Measurements from ENCODE around the gene ZNF454. TPM values are rescaled to one million over a fixed set of nuclear protein-coding genes. Genes with fewer than 3 reads are reported as not detected.

Gene ZNF454
- total and polyA plus RNA-seq, 8 donors, result 0.45 to 46.7 (median 0.87) TPM; not detected in 1

DNA sequence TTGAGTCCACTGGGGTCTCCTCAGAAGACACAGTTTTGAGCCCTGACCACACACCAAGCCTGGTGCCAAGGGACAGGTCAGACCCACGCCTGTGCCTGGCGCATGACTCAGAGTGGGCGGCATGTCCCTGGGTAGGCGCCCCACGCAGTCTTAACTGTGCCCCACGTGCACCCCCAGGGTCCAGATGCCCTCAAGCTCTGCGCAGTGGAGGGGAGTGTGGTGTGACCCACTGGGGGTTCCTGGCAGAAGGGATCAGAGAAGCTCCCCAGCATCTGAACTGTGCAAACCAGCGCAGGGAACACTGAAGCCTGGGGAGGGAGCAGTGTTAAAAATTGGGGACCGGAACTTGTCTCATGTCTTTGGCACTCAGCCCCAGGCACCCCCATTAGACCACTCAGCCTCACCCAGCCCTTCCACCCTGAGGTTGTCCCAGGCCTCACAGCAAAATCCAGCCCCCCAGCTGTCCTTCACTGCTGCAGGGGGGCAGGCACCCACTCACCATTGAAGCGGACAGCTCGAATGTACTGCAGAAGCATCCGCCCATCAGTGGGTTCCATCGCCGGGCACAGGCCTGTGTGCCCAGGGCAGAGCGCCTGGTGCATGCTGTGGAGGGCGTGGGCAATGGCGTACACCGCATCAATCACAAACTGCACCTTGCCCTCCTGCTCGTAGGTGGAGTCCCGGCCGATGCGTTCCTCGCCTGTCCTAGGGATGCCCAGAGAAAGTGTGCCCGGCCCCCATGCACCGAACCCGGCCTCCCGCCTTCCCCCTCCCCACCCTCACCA, 47.6 kb downstream of the ZNF454 start:
- H3K27me3 ChIP-seq, result peaks cover 0 to 22% (median 0%) of the 10 kb centered on the region in 3 donors
- no peaks in the 10 kb centered on the region for H3K4me1 ChIP-seq
- no peak for DNase-seq
- H3K36me3 ChIP-seq, result no peaks in the 10 kb centered on the region
- 87 to 94% (median 92%) methylated on average over 16 to 27 of the region's 27 CpGs for WGBS, 5 donors
- H3K9me3 ChIP-seq, result peaks cover 14 to 91% (median 79%) of the 10 kb centered on the region in 4 donors
- H3K4me3 ChIP-seq, result no peak overlapping the region
- TF ChIP-seq CTCF (IDR thresholded peaks at IDR 0.05), result no peak
- TF ChIP-seq POLR2AphosphoS5 (IDR thresholded peaks at IDR 0.05), result no peak
- TF ChIP-seq EP300 (IDR thresholded peaks at IDR 0.05), result no peak
- TF ChIP-seq POLR2A (IDR thresholded peaks at IDR 0.05), result no peak
- intact Hi-C loops (cut with DNase I; ENCODE audit: low total_unique reads), result no loop called here
- no peak overlapping the region for H3K27ac ChIP-seq

- TF ChIP-seq POLR2A (IDR thresholded peaks at IDR 0.05) (no peak), EP300 (IDR thresholded peaks at IDR 0.05) (no peak), POLR2AphosphoS5 (IDR thresholded peaks at IDR 0.05) (no peak), CTCF (IDR thresholded peaks at IDR 0.05) (no peak)
- Histone ChIP-seq H3K36me3 (no peaks in the 10 kb centered on the region), H3K4me3 (no peak overlapping the region), H3K27me3 (peaks cover 0 to 29% (median 5%) of the 10 kb centered on the region in 3 donors), H3K9me3 (peaks cover 7 to 88% (median 79%) of the 10 kb centered on the region in 4 donors), H3K27ac (no peak overlapping the region), H3K4me1 (no peaks in the 10 kb centered on the region)
- intact Hi-C loops (cut with DNase I; ENCODE audit: low total_unique reads), result no loop called here
- no peak for DNase-seq
- whole genome bisulfite sequencing, 5 donors, result 85 to 93% (median 89%) methylated on average over 3 to 7 of the region's 7 CpGs
Measured at GRCh38 chr5:178989311-178989710, 48.3 kb downstream of the ZNF454 start.

- Histone ChIP-seq H3K27ac (no peak overlapping the region), H3K36me3 (no peaks in the 10 kb centered on the region), H3K4me3 (no peak overlapping the region), H3K9me3 (peaks cover 0 to 82% (median 74%) of the 10 kb centered on the region in 4 donors), H3K4me1 (peaks cover 0 to 6% (median 2%) of the 10 kb centered on the region in 4 donors), H3K27me3 (peaks cover 0 to 41% (median 16%) of the 10 kb centered on the region in 3 donors)
- DNase-seq, result no peak
- 83 to 93% (median 87%) methylated on average over 11 to 12 of the region's 12 CpGs for WGBS, 5 donors
- no peak for TF ChIP-seq POLR2A (IDR thresholded peaks at IDR 0.05)
- intact Hi-C loops (cut with DNase I; ENCODE audit: low total_unique reads), result no loop called here
Measured at GRCh38 chr5:178990491-178990890, 49.5 kb downstream of the ZNF454 start.

GRCh38 chr5:178991190-178992145, 50.5 kb downstream of the ZNF454 start:
- H3K9me3 ChIP-seq, result peaks cover 0 to 73% (median 67%) of the 10 kb centered on the region in 4 donors

More at GRCh38 chr5:178991190-178992145, 50.5 kb downstream of the ZNF454 start:
- TF ChIP-seq CTCF (IDR thresholded peaks at IDR 0.05), result no peak
- TF ChIP-seq POLR2AphosphoS5 (IDR thresholded peaks at IDR 0.05), result no peak
- no peak for TF ChIP-seq POLR2A (IDR thresholded peaks at IDR 0.05)
- TF ChIP-seq EP300 (IDR thresholded peaks at IDR 0.05), result no peak
- Histone ChIP-seq H3K4me3 (no peak overlapping the region), H3K27ac (no peak overlapping the region), H3K4me1 (peaks cover 0 to 6% (median 2%) of the 10 kb centered on the region in 4 donors), H3K36me3 (no peaks in the 10 kb centered on the region), H3K27me3 (peaks cover 0 to 51% (median 24%) of the 10 kb centered on the region in 3 donors)
- WGBS, 5 donors, result 88 to 96% (median 91%) methylated on average over 13 to 28 of the region's 28 CpGs
- DNase-seq, result no peak
- intact Hi-C loops (cut with DNase I; ENCODE audit: low total_unique reads), result no loop called here

Measured in stomach (tissue), 9 donors.